GM12878 (cell line): ENCODE results near the gene ITPRIP. TPM values are rescaled to one million over a fixed set of nuclear protein-coding genes. Genes with fewer than 3 reads are reported as not detected.

ENCODE experiments used
- ATAC-seq: fragments of 200-7000 bp; cut with Tn5 transposase; 3 replicates; pipeline ENCODE4 v1.9.1; 2020; ENCODE audit warnings: mild to moderate bottlenecking, moderate library complexity
- BruUV-seq: library from RNA; stranded (reverse); fragments of 400-500 nt; replicated peaks from 2 replicates; lab custom pipeline; 2021; lab: Mats Ljungman, UMichigan
- CTCF ChIA-PET: fragments of 300-600 bp; sonication (Branson Sonifier 250); formaldehyde crosslinking; extraction: SDS; loops from one replicate; lab custom pipeline; 2021; ENCODE audit warnings: inconsistent platforms; lab: Yijun Ruan, JAX
- POLR2A ChIA-PET: fragments of 350-600 bp; formaldehyde crosslinking; extraction: SDS; loops from one replicate; lab custom pipeline; 2021; ENCODE audit warnings: inconsistent platforms; lab: Charles Lee
- RAD21 ChIA-PET: fragments of 300-600 bp; sonication (Branson Sonifier 250); formaldehyde crosslinking; loops from one replicate; lab custom pipeline; 2023; ENCODE audit warnings: antibody characterized with exemption; ENCODE audit not compliant: unreplicated experiment; lab: Charles Lee
- SMC1A ChIA-PET: fragments of 300-600 bp; sonication (Branson Sonifier 250); formaldehyde crosslinking; loops from one replicate; lab custom pipeline; 2023; ENCODE audit not compliant: unreplicated experiment, uncharacterized antibody; lab: Charles Lee
- DNase-seq: peaks from one replicate; pipeline ENCODE4 v3.0.0-alpha.2; 2011; ENCODE audit warnings: low read depth, low spot score
- FAIRE-seq: peaks from 3 replicates; lab custom pipeline; 2011; peaks lifted over from hg19 to GRCh38; lab: Jason Lieb, UNC
- H2AFZ ChIP-seq: 2 replicates; pipeline ENCODE4 v1.6.0; 2011; ENCODE audit warnings: low read depth, low read length, control low read depth; ENCODE audit not compliant: control insufficient read depth
- H3K27ac ChIP-seq: 2 replicates; pipeline ENCODE4 v1.5.1; 2011; ENCODE audit warnings: control low read depth; ENCODE audit not compliant: control insufficient read depth, insufficient read depth
- H3K27me3 ChIP-seq, 2 experiments: replicated peaks in 1 of 2; 2 replicates each; pipeline versions ENCODE4 v1.6.0 to v1.6.1; 2011; ENCODE audit warnings: low read length in 1 of 2; ENCODE audit not compliant: control insufficient read depth in 2 of 2, insufficient read depth in 2 of 2
- H3K36me3 ChIP-seq, 2 experiments: 2 replicates each; pipeline ENCODE4 v1.5.1; 2011; ENCODE audit warnings: low read length in 1 of 2; ENCODE audit not compliant: control insufficient read depth in 2 of 2, insufficient read depth in 2 of 2
- H3K4me1 ChIP-seq: 2 replicates; pipeline ENCODE4 v1.6.1; 2011; ENCODE audit warnings: mild to moderate bottlenecking, low read length, moderate library complexity, mixed read lengths; ENCODE audit not compliant: control insufficient read depth, insufficient read depth
- H3K4me2 ChIP-seq: 2 replicates; pipeline ENCODE4 v1.6.0; 2011; ENCODE audit warnings: control low read depth; ENCODE audit not compliant: control insufficient read depth, insufficient read depth
- H3K4me3 ChIP-seq: fragments of 200-600 bp; sonication (generic); 2 replicates; pipeline ENCODE4 v1.5.1; 2016
- H3K79me2 ChIP-seq: 2 replicates; pipeline ENCODE4 v1.6.0; 2011; ENCODE audit warnings: low read length; ENCODE audit not compliant: control insufficient read depth, insufficient read depth
- H3K9ac ChIP-seq: 2 replicates; pipeline ENCODE4 v1.8.0; 2011; ENCODE audit warnings: low read length, control low read depth, mixed read lengths; ENCODE audit not compliant: control insufficient read depth, insufficient read depth
- H3K9me3 ChIP-seq: replicated peaks from 3 replicates; pipeline ENCODE4 v1.5.1; 2011; ENCODE audit warnings: mild to moderate bottlenecking, low read length; ENCODE audit not compliant: control insufficient read depth, insufficient read depth
- H4K20me1 ChIP-seq: 2 replicates; pipeline ENCODE4 v1.6.0; 2011; ENCODE audit not compliant: control insufficient read depth, insufficient read depth
- CUX1 ChIP-seq: IDR thresholded peaks from 2 replicates; pipeline ENCODE4 v1.6.1; 2012; ENCODE audit warnings: improper control_type of control experiment, low read depth, low read length; ENCODE audit not compliant: insufficient replicate concordance
- POLR2AphosphoS2 ChIP-seq: IDR thresholded peaks from 2 replicates; pipeline ENCODE4 v1.6.1; 2011; ENCODE audit warnings: low read depth, mild to moderate bottlenecking, low read length, improper control_type of control experiment, moderate library complexity
- RBBP5 ChIP-seq: fragments of 200-600 bp; sonication (generic); conservative IDR thresholded peaks from 2 replicates; pipeline ENCODE4 v1.6.1; 2016
- TARDBP ChIP-seq: IDR thresholded peaks from 2 replicates; pipeline ENCODE4 v1.6.1; 2016; ENCODE audit warnings: borderline replicate concordance
- USF2 ChIP-seq: IDR thresholded peaks from 2 replicates; pipeline ENCODE4 v1.6.1; 2011; ENCODE audit warnings: low read depth, low read length, improper control_type of control experiment, borderline replicate concordance
- ZNF687 ChIP-seq: fragments of 450-650 bp; IDR thresholded peaks from 2 replicates; pipeline ENCODE4 v1.6.1; 2017; ENCODE audit warnings: mild to moderate bottlenecking, moderate library complexity
- WGBS: methylation state at CpG from one replicate; pipeline ENCODE4 v1.1.6; 2016; ENCODE audit warnings: low lambda C conversion rate; ENCODE audit not compliant: insufficient replicate concordance, insufficient coverage; ENCODE audit errors: missing lambda C conversion rate; 5-methylcytosine and 5-hydroxymethylcytosine counted together
- in situ Hi-C: fragments of 300-500 bp; cut with MboI; formaldehyde crosslinking; loops from 9 replicates; pipeline ENCODE4 v1.14.3; 2018; ENCODE audit warnings: mixed read lengths
- intact Hi-C: fragments of 100-400 bp; cut with micrococcal nuclease; formaldehyde crosslinking; loops from one replicate; pipeline ENCODE4 v1.14.2; 2022; ENCODE audit not compliant: unreplicated experiment
- polyA plus RNA-seq, 11 experiments: library from polyadenylated mRNA; depleted of rRNA in 4 of 11; unstranded in 6 of 11; stranded (reverse) in 5 of 11; fragments of >200 nt; fragmentation: Nextera tagmentation in 4 of 11; fragmentation: Illumina TruSeq in 1 of 11; extraction: Ambion mirVana in 4 of 11; extraction: Trizol in 1 of 11; gene quantifications; 1 replicate in 1 of 11; 2 replicates in 10 of 11; pipeline versions ENCODE4 v1.2.1 to v1.2.3, GENCODE V29; 2011 to 2016; ENCODE audit warnings: inconsistent platforms in 2 of 11, missing spikeins in 2 of 11, low read depth in 1 of 11
- total RNA-seq, 4 experiments: library from RNA; depleted of rRNA in 3 of 4; stranded (reverse); fragments of >200 nt in 3 of 4; fragmentation: Illumina TruSeq in 1 of 4; extraction: Trizol in 1 of 4; gene quantifications; 2 replicates each; pipeline versions ENCODE4 v1.2.1 to v1.2.3, GENCODE V29; 2013 to 2021

The ITPRIP gene
- total and polyA plus RNA-seq, 10 of the 15 experiments (the other 5 are each of a cell fraction or from before 2014, with no cell fraction given) = 0.82 to 10.4 (median 5.9) TPM

- FAIRE-seq = no peak
These were observed 42.1 kb upstream of the ITPRIP start for GRCh38 chr10:104380336-104380735.

More at GRCh38 chr10:104380336-104380735, 42.1 kb upstream of the ITPRIP start:
- Histone ChIP-seq H3K36me3 (no peaks in the 10 kb centered on the region), H3K4me3 (no peak overlapping the region), H3K27me3 (no peaks in the 10 kb centered on the region; a peak in 1 of 4 replicates), H3K4me2 (no peak overlapping the region), H3K9ac (no peak overlapping the region), H3K4me1 (no peaks in the 10 kb centered on the region), H3K79me2 (no peaks in the 10 kb centered on the region), H3K27ac (no peak overlapping the region), H4K20me1 (no peaks in the 10 kb centered on the region; the same call in 1 of the 2 replicates), H3K9me3 (no peaks in the 10 kb centered on the region), H2AFZ (no peak overlapping the region)
- in situ Hi-C loops (no loop called here), intact Hi-C loops (no loop called here)
- ChIA-PET CTCF (interaction anchor here (1.0 kb wide), 1 partner anchor 88 kb away, joined by 3 read pairs; no protein-coding TSS in a partner anchor), POLR2A (no interaction called here), SMC1A (interaction anchor here (1.8 kb wide), 1 partner anchor 24 kb away, joined by 4 read pairs; no protein-coding TSS in a partner anchor), RAD21 (no interaction called here)
- DNase-seq = no peak
- no TSS peak for BruUV-seq
- 24% methylated on average over 4 of the region's 4 CpGs for WGBS
- no peak for ATAC-seq
- TF ChIP-seq ZNF687 = no peak
- TF ChIP-seq USF2 = no peak
- TF ChIP-seq TARDBP = no peak
- TF ChIP-seq CUX1 = no peak
- TF ChIP-seq POLR2AphosphoS2 = no peak
- TF ChIP-seq RBBP5 = no peak
